PC-3 (cell line): ENCODE measurements around the gene SORL1. TPM values are rescaled to one million over a fixed set of nuclear protein-coding genes. Genes with fewer than 3 reads are reported as not detected.

ENCODE experiments used
- ATAC-seq: fragments of 200-7000 bp; cut with Tn5 transposase; 2 replicates; pipeline ENCODE4 v1.9.1; 2020; ENCODE audit warnings: mild to moderate bottlenecking, moderate library complexity
- BruUV-seq: library from RNA; stranded (reverse); fragments of 400-500 nt; replicated peaks from 2 replicates; lab custom pipeline; 2021; lab: Mats Ljungman, UMichigan
- CTCF ChIA-PET: fragments of 300-600 bp; sonication (Branson Sonifier 250); formaldehyde crosslinking; loops from one replicate; lab custom pipeline; 2022; ENCODE audit warnings: antibody characterized with exemption; lab: Charles Lee
- POLR2A ChIA-PET: fragments of 300-600 bp; sonication (Branson Sonifier 250); formaldehyde crosslinking; loops from one replicate; lab custom pipeline; 2022; ENCODE audit warnings: antibody characterized with exemption; ENCODE audit not compliant: unreplicated experiment; lab: Charles Lee
- DNase-seq: peaks from one replicate; pipeline ENCODE4 v3.0.0-alpha.2; 2015
- H2AFZ ChIP-seq: fragments of 300-600 bp; sonication (generic); 2 replicates; pipeline ENCODE4 v1.6.0; 2016; ENCODE audit warnings: antibody characterized with exemption, low read length
- H3F3A ChIP-seq: fragments of 300-600 bp; sonication (generic); one replicate; pipeline ENCODE4 v1.6.0; 2017; ENCODE audit warnings: antibody characterized with exemption, low read length, control low read depth, mild to moderate bottlenecking; ENCODE audit not compliant: unreplicated experiment
- H3K27ac ChIP-seq: fragments of 300-600 bp; sonication (generic); 2 replicates; pipeline ENCODE4 v1.5.1; 2016; ENCODE audit warnings: mild to moderate bottlenecking, low read length
- H3K27me3 ChIP-seq: fragments of 300-600 bp; sonication (generic); 2 replicates; pipeline ENCODE4 v1.6.1; 2016; ENCODE audit warnings: low read length, mixed read lengths
- H3K36me3 ChIP-seq: fragments of 300-600 bp; sonication (generic); 2 replicates; pipeline ENCODE4 v1.6.1; 2016; ENCODE audit warnings: low read depth, mixed run types, low read length, mixed read lengths
- H3K4me1 ChIP-seq: fragments of 300-600 bp; sonication (generic); 2 replicates; pipeline ENCODE4 v1.5.1; 2016; ENCODE audit warnings: low read length; ENCODE audit not compliant: insufficient read depth
- H3K4me2 ChIP-seq: fragments of 300-600 bp; sonication (generic); 2 replicates; pipeline ENCODE4 v1.6.0; 2016; ENCODE audit warnings: low read length
- H3K4me3 ChIP-seq: fragments of 300-600 bp; sonication (generic); 2 replicates; pipeline ENCODE4 v1.5.1; 2016; ENCODE audit warnings: mild to moderate bottlenecking, low read length, mixed read lengths
- H3K79me2 ChIP-seq: fragments of 300-600 bp; sonication (generic); 2 replicates; pipeline ENCODE4 v1.6.1; 2017; ENCODE audit warnings: low read length, mixed read lengths
- H3K9ac ChIP-seq: fragments of 300-600 bp; sonication (generic); 2 replicates; pipeline ENCODE4 v1.6.0; 2016; ENCODE audit warnings: mild to moderate bottlenecking, low read length
- H3K9me2 ChIP-seq: fragments of 300-600 bp; sonication (generic); replicated peaks from 2 replicates; pipeline ENCODE4 v1.6.1; 2016; ENCODE audit warnings: mixed run types, low read length, mixed read lengths
- H3K9me3 ChIP-seq: fragments of 300-600 bp; sonication (generic); 2 replicates; pipeline ENCODE4 v1.6.1; 2016; ENCODE audit warnings: low read length, mixed read lengths
- H4K20me1 ChIP-seq: fragments of 300-600 bp; sonication (generic); 2 replicates; pipeline ENCODE4 v1.6.1; 2016; ENCODE audit warnings: low read length, mixed read lengths
- CTCF ChIP-seq: fragments of 300-600 bp; sonication (generic); conservative IDR thresholded peaks from 2 replicates; pipeline ENCODE4 v1.5.1; 2017; ENCODE audit warnings: antibody characterized with exemption, low read depth, mild to moderate bottlenecking, low read length
- EZH2 ChIP-seq: fragments of 300-600 bp; sonication (generic); IDR thresholded peaks from one replicate; pipeline ENCODE4 v1.6.1; 2017; ENCODE audit warnings: antibody characterized with exemption, mild to moderate bottlenecking, low read length; ENCODE audit not compliant: unreplicated experiment
- EZH2phosphoT487 ChIP-seq: fragments of 300-600 bp; sonication (generic); IDR thresholded peaks from 2 replicates; pipeline ENCODE4 v1.6.1; 2018; ENCODE audit warnings: mild to moderate bottlenecking, antibody characterized with exemption, low read length, borderline replicate concordance
- intact Hi-C: fragments of 100-400 bp; cut with micrococcal nuclease; formaldehyde crosslinking; loops from 2 replicates; pipeline ENCODE4 v1.9.0; 2023
- total RNA-seq: library from RNA; depleted of rRNA; stranded (reverse); fragments of >200 nt; gene quantifications from 2 replicates; pipeline ENCODE4 v1.2.3, GENCODE V29; 2014

SORL1 gene
- total RNA-seq, 1 experiment from 2014 or later = 53.7 TPM

- no peaks in the 10 kb centered on the region for H3K9me3 ChIP-seq
- H2AFZ ChIP-seq = no peak overlapping the region
- H3K9ac ChIP-seq = no peak overlapping the region
- H3K9me2 ChIP-seq = no peaks in the 10 kb centered on the region
- no TSS peak for BruUV-seq
- H3K27ac ChIP-seq = no peak overlapping the region
- TF ChIP-seq EZH2 (no peak), EZH2phosphoT487 (no peak), CTCF (no peak)
- H3F3A ChIP-seq = no peaks in the 10 kb centered on the region
- ATAC-seq = no peak
- no peaks in the 10 kb centered on the region for H3K36me3 ChIP-seq
- ChIA-PET CTCF (interaction anchor here (0.5 kb wide), 1 partner anchor 16 kb away, joined by 4 read pairs; no protein-coding TSS in a partner anchor), POLR2A (no interaction called here)
- DNase-seq = no peak
- no peak overlapping the region for H3K4me2 ChIP-seq
- no peaks in the 10 kb centered on the region for H3K4me1 ChIP-seq
- intact Hi-C loops = no loop called here
- H3K79me2 ChIP-seq = no peaks in the 10 kb centered on the region
- H3K4me3 ChIP-seq = no peak overlapping the region
- no peaks in the 10 kb centered on the region for H3K27me3 ChIP-seq
- no peaks in the 10 kb centered on the region for H4K20me1 ChIP-seq
Measured at GRCh38 chr11:121443688-121444275, 8.3 kb upstream of the SORL1 start.

GRCh38 chr11:121444526-121444925 is 7.6 kb upstream of the SORL1 start:
- intact Hi-C loops = no loop called here
- DNase-seq = no peak
- Histone ChIP-seq H3F3A (no peaks in the 10 kb centered on the region), H3K4me2 (no peak overlapping the region), H3K9me2 (no peaks in the 10 kb centered on the region), H4K20me1 (no peaks in the 10 kb centered on the region), H3K9ac (no peak overlapping the region), H2AFZ (no peak overlapping the region), H3K27me3 (no peaks in the 10 kb centered on the region), H3K4me3 (no peak overlapping the region), H3K4me1 (no peaks in the 10 kb centered on the region), H3K9me3 (no peaks in the 10 kb centered on the region), H3K27ac (no peak overlapping the region), H3K36me3 (no peaks in the 10 kb centered on the region), H3K79me2 (no peaks in the 10 kb centered on the region)
- no TSS peak for BruUV-seq
- no peak for TF ChIP-seq EZH2phosphoT487
- TF ChIP-seq CTCF = no peak
- no peak for TF ChIP-seq EZH2
- no peak for ATAC-seq
- POLR2A ChIA-PET = no interaction called here
- CTCF ChIA-PET = no interaction called here

GRCh38 chr11:121445071-121445768 is 6.9 kb upstream of the SORL1 start:
- no peaks in the 10 kb centered on the region for H3K4me1 ChIP-seq
- CTCF ChIA-PET = no interaction called here
- POLR2A ChIA-PET = no interaction called here
- no peak for DNase-seq
- no peaks in the 10 kb centered on the region for H3K27me3 ChIP-seq
- H3K27ac ChIP-seq = no peak overlapping the region
- no peaks in the 10 kb centered on the region for H3K79me2 ChIP-seq
- no TSS peak for BruUV-seq
- intact Hi-C loops = no loop called here
- no peak overlapping the region for H3K9ac ChIP-seq
- H3K36me3 ChIP-seq = no peaks in the 10 kb centered on the region
- no peak for ATAC-seq
- H3K4me2 ChIP-seq = no peak overlapping the region
- no peaks in the 10 kb centered on the region for H3K9me2 ChIP-seq
- TF ChIP-seq EZH2phosphoT487 (no peak), CTCF (no peak), EZH2 (no peak)
- no peaks in the 10 kb centered on the region for H3F3A ChIP-seq
- no peak overlapping the region for H3K4me3 ChIP-seq
- no peaks in the 10 kb centered on the region for H3K9me3 ChIP-seq
- H2AFZ ChIP-seq = no peak overlapping the region
- no peaks in the 10 kb centered on the region for H4K20me1 ChIP-seq
